Activated T-helper 2 cell treated with anti-CD3 and anti-CD28 coated beads, Interferon-gamma antibody, Interleukin-2, Interleukin-4, amounts not matched to agents 10 μg/mL and 5 μg/mL and 100 μg/mL, durations not matched to agents 14 hours and 24 hours and 36 hours (primary cell): ENCODE measurements around the gene BMP3. TPM values are rescaled to one million over a fixed set of nuclear protein-coding genes. Genes with fewer than 3 reads are reported as not detected.
"Not testable (repeated sequence)": the region's sequence is repeated elsewhere in the genome, so short reads cannot be mapped to it uniquely, and the experiment has no call there.

Source experiments
- DNase-seq: peaks from one replicate; pipeline ENCODE4 v3.0.0; 2021; ENCODE audit warnings: low spot score
- H3K27ac Mint-ChIP-seq: one replicate; pipeline ENCODE4 v1.8.0; 2021; ENCODE audit warnings: mixed read lengths
- H3K27me3 Mint-ChIP-seq: one replicate; pipeline ENCODE4 v1.8.0; 2021; ENCODE audit warnings: low read depth, mixed read lengths
- H3K36me3 Mint-ChIP-seq: one replicate; pipeline ENCODE4 v1.8.0; 2021; ENCODE audit warnings: low read depth, mixed read lengths
- H3K4me1 Mint-ChIP-seq: one replicate; pipeline ENCODE4 v1.8.0; 2021; ENCODE audit warnings: low read depth, mixed read lengths
- H3K4me3 Mint-ChIP-seq: one replicate; pipeline ENCODE4 v1.8.0; 2021; ENCODE audit warnings: low read depth, mild to moderate bottlenecking, moderate library complexity, mixed read lengths
- H3K9me3 Mint-ChIP-seq: one replicate; pipeline ENCODE4 v1.8.0; 2021; ENCODE audit warnings: mixed read lengths
- intact Hi-C: fragments of 100-400 bp; cut with micrococcal nuclease; formaldehyde crosslinking; loops from one replicate; pipeline ENCODE4 v1.15.1; 2023
- total RNA-seq: library from RNA; stranded (reverse); gene quantifications from 2 replicates; pipeline ENCODE4 v1.2.3, GENCODE V29; 2022

The BMP3 gene, protein sequence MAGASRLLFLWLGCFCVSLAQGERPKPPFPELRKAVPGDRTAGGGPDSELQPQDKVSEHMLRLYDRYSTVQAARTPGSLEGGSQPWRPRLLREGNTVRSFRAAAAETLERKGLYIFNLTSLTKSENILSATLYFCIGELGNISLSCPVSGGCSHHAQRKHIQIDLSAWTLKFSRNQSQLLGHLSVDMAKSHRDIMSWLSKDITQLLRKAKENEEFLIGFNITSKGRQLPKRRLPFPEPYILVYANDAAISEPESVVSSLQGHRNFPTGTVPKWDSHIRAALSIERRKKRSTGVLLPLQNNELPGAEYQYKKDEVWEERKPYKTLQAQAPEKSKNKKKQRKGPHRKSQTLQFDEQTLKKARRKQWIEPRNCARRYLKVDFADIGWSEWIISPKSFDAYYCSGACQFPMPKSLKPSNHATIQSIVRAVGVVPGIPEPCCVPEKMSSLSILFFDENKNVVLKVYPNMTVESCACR
- total RNA-seq: not detected in 2 replicates

DNA sequence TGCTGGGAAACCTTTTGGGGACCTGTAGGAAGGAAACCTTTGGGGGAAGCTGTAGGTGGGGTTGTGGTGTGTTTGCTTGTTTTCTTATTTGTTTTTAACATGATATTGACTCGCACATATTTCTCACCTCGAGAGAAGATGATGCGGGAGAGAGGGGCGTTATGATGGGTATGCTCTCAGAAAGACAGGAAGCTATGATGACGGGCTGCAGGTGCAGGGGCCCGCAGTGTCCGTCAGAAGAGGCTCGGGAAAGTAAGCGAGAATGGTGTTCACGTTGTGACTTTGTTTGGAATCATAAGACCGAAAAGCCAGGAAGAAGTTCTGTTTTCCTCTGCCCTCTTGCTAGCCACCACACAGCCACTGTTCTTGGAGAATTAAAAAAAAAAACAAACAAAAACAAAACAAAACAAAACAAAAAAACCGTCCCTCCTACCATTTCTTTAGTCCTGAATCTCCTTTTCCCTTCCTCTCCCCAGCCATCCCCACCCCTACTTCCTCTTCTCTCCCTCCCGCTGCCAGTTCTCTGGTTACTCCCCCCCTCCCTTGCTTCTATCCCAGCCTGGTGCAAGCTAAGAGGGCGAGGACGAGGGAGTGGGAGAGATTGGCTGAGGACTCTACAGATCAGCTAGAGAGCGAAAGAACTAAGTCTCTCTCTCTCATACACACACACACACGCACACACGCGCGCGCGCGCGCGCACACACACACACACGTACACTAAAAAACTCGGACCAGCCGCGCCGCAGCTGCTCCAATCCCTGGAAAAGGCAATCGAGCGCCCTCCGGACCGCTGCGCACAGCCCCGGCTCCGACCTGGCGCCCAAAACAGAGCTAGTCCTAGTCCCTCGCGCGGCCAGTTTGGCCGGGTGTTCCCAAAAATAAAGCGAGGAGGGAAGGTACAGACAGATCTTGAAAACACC lies at the start of gene BMP3:
Gene BMP3 (plus strand): TSS at position 648 of the 920 bp plus-strand sequence. CDS start 577 bp downstream, outside the sequence.
- intact Hi-C loops: loop anchor here (10.0 kb wide), 1 partner anchor 766 kb away; the partner anchor contains the start of gene FGF5
- peaks cover 1% of the 10 kb centered on the region for H3K4me1 Mint-ChIP-seq
- no peak for DNase-seq

DNA sequence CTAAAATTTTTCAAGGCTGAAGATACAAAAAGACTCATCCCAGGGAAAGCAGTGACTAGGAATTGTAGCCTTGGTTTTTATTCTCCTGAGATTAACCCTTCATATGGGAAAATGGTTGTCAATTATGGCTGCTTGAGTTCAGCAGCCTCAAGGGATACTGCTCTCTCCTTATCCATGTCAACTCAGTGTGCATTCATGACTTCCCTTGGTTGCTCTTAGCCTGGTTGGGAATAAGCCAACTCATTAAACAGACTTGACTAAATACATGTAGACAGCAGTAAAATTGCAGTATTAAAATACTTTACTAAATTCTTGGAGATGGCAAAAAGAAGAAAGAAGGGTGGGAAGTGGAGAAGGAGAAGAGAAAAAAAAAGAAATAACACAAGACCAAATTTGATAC lies 44.5 kb upstream of the BMP3 start:
- intact Hi-C loops: no loop called here
- H3K4me3 Mint-ChIP-seq: no peak overlapping the region
- no peaks in the 10 kb centered on the region for H3K4me1 Mint-ChIP-seq
- peaks cover 3% of the 10 kb centered on the region for H3K27me3 Mint-ChIP-seq
- no peak overlapping the region for H3K27ac Mint-ChIP-seq
- no peaks in the 10 kb centered on the region for H3K36me3 Mint-ChIP-seq
- no peak for DNase-seq
- no peaks in the 10 kb centered on the region for H3K9me3 Mint-ChIP-seq

More for the DNA sequence above, at the start of gene BMP3:
- H3K27me3 Mint-ChIP-seq: peaks cover 60% of the 10 kb centered on the region
- no peak within 1 kb of the TSS for H3K4me3 Mint-ChIP-seq
- no peaks in the 10 kb centered on the region for H3K9me3 Mint-ChIP-seq
- H3K27ac Mint-ChIP-seq: no peak within 1 kb of the TSS
- no peaks in the 10 kb centered on the region for H3K36me3 Mint-ChIP-seq

DNA sequence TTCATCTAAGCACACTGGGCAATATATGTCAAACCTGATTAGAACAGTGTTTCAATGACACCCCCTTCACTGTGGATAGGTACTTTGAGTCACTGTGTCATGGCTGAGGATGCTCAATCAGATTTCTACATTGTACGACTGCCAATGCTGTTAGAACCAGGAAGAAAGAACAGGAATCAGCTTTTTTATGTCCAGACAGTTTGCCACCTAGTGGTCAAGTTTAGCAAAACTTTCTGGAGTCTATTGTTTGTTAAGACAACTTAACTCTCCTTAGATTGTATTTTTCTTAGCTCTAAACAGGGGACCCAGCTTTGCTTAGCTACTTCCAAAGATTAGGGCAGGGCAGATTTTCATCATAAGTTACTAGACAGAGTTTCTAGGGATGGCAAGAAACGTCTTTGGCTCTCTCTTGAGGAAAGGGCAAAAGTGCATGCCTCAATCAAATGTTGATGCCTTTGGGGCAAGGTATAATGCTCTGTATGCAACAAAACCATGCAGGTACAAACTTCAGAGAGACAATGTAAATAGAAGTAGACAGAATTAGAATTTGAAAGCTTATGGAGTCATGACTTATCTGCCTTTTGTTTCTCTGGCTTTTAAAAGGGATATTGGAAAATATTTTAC lies 40.5 kb upstream of the BMP3 start:
- no peaks in the 10 kb centered on the region for H3K4me1 Mint-ChIP-seq
- intact Hi-C loops: loop anchor here (1.0 kb wide), 1 partner anchor 628 kb away; no protein-coding TSS in a partner anchor
- DNase-seq: no peak

DNA sequence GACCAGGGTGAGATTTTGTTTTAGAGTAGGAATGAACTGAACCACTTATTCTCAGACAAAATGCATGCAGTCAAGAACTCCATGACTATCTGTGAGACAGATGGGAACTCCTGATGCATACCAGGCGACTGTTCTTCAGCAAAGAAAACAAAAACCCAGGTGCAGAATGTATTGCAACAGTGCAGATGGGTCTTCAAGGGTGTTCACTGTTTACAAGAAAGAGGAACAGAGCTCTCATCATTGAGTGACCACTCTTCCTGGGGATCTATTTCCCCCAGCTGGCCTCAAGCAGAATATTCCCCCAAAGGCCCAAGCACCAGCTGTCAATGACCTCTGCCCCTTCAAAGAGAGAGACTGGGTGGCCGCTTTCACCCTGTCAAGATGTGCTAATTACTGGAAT lies 39.7 kb upstream of the BMP3 start:
- Mint-ChIP-seq H3K27me3 (no peaks in the 10 kb centered on the region), H3K4me1 (no peaks in the 10 kb centered on the region), H3K27ac (no peak overlapping the region), H3K9me3 (no peaks in the 10 kb centered on the region), H3K36me3 (no peaks in the 10 kb centered on the region), H3K4me3 (no peak overlapping the region)
- intact Hi-C loops: no loop called here
- no peak for DNase-seq

More for the DNA sequence above, 40.5 kb upstream of the BMP3 start:
- Mint-ChIP-seq H3K4me3 (no peak overlapping the region), H3K36me3 (no peaks in the 10 kb centered on the region), H3K27me3 (peaks cover 2% of the 10 kb centered on the region), H3K27ac (no peak overlapping the region), H3K9me3 (no peaks in the 10 kb centered on the region)

DNA sequence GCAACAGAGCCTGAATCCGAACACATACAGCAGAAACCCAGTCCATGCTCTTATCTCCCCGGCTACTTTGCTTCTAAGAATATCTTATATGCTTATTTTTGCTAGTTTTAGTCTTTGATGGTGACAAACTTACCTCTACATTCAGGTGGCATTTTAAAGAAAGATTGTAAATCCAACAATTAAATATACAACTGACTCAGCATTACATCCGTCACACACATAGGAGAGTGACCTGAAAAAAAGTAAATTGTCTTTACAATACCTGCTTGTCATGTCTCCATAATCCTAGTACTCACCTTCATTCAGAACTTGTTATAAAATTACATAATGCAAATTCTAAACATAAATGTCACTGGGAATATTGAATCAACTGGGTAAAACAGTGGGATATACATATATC lies 30.6 kb upstream of the BMP3 start:
- Mint-ChIP-seq H3K4me3 (no peak overlapping the region), H3K27ac (no peak overlapping the region), H3K4me1 (no peaks in the 10 kb centered on the region), H3K9me3 (no peaks in the 10 kb centered on the region), H3K27me3 (peaks cover 2% of the 10 kb centered on the region), H3K36me3 (no peaks in the 10 kb centered on the region)
- DNase-seq: no peak
- intact Hi-C loops: no loop called here

DNA sequence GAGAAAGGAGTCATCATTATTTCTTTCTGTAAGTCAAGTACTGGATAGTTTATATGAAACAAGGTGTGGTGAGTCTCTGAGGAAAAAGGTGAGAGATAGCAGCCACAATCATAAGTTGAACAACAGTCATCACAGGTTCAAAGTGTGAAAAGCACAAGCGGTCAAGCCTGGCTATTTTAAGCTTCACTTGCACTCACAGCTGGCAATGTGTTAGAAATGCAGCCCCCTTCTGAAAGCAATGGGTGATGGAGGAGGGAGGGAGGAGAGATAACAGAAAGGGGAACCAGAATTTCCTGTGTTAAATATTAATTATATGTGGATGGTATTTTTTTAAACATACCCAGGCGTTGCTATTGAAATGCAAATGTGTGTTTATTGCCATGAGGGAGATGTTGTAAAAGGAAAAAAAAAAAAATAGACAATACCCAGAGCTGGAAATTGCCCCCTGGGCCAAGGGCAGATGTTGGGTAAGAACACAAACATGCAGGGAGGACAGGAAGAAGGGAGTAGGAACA lies 26.9 kb upstream of the BMP3 start:
- Mint-ChIP-seq H3K36me3 (no peaks in the 10 kb centered on the region), H3K4me1 (no peaks in the 10 kb centered on the region), H3K27me3 (peaks cover 5% of the 10 kb centered on the region), H3K9me3 (no peaks in the 10 kb centered on the region), H3K4me3 (no peak overlapping the region), H3K27ac (no peak overlapping the region)
- DNase-seq: no peak
- intact Hi-C loops: no loop called here

DNA sequence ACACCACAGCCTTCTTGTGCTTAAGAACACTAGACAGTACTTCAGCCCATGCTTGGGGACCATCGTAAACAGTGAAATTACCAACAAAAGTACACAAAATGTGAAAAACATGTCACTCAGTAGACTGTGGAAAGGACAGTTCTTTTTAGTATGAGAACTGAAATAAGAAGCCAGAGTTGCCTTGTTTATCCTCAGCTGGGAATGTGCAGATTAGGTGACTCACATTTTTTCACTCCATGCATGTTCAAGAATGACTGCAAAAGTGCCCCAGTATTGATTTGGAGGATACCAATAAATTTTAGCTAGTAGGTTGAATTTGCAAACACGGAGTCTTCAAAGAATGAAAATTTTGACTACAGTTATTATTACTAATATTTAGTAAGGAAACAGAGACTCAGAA lies 23.1 kb upstream of the BMP3 start:
- no peaks in the 10 kb centered on the region for H3K9me3 Mint-ChIP-seq

DNA sequence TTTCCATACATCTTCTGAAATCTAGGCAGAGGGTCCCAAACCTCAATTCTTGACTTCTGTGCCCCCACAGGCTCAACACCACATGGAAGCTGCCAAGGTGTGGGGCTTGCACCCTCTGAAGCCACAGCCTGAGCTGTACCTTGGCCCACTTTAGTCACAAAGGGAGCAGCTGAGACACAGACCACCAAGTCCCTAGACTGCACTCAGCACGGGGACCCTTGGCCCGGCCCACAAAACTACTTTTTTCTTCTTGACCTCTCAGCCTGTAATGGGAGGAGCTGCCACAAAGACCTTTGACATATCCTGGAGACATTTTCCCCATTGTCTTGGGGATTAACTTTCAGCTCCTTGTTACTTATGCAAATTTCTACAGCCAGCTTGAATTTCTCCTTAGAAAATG lies 13.9 kb upstream of the BMP3 start:
- H3K9me3 Mint-ChIP-seq, DNase-seq, H3K4me3 Mint-ChIP-seq, intact Hi-C loops, H3K36me3 Mint-ChIP-seq, H3K27ac Mint-ChIP-seq, H3K27me3 Mint-ChIP-seq, H3K4me1 Mint-ChIP-seq: not testable (repeated sequence)

More for the DNA sequence above, 23.1 kb upstream of the BMP3 start:
- no peaks in the 10 kb centered on the region for H3K36me3 Mint-ChIP-seq
- no peak for DNase-seq
- peaks cover 5% of the 10 kb centered on the region for H3K27me3 Mint-ChIP-seq
- no peaks in the 10 kb centered on the region for H3K4me1 Mint-ChIP-seq
- no peak overlapping the region for H3K27ac Mint-ChIP-seq
- no peak overlapping the region for H3K4me3 Mint-ChIP-seq
- intact Hi-C loops: no loop called here

DNA sequence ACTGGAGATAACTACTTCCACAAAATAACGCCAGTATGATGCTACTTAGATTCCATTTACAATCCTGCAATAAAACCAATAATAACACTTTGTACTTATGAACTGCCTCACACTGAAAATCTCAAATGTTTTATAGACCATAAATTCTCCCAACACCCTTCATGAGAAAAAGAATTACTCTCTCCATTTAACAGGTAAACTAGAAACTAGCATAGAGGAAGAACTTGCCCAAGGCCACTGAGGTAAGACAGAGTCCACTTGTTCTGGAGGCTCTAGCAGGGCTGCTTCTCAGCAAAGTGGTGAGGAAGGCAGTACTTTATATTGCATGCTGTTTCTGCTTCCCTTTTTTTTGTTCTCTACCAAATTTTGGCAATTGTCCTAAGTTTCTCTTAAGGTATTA lies 11.5 kb upstream of the BMP3 start:
- intact Hi-C loops: no loop called here
- H3K4me3 Mint-ChIP-seq: no peak overlapping the region
- H3K9me3 Mint-ChIP-seq: no peaks in the 10 kb centered on the region
- H3K27me3 Mint-ChIP-seq: peaks cover 2% of the 10 kb centered on the region
- DNase-seq: no peak
- H3K36me3 Mint-ChIP-seq: no peaks in the 10 kb centered on the region
- no peak overlapping the region for H3K27ac Mint-ChIP-seq
- H3K4me1 Mint-ChIP-seq: no peaks in the 10 kb centered on the region

DNA sequence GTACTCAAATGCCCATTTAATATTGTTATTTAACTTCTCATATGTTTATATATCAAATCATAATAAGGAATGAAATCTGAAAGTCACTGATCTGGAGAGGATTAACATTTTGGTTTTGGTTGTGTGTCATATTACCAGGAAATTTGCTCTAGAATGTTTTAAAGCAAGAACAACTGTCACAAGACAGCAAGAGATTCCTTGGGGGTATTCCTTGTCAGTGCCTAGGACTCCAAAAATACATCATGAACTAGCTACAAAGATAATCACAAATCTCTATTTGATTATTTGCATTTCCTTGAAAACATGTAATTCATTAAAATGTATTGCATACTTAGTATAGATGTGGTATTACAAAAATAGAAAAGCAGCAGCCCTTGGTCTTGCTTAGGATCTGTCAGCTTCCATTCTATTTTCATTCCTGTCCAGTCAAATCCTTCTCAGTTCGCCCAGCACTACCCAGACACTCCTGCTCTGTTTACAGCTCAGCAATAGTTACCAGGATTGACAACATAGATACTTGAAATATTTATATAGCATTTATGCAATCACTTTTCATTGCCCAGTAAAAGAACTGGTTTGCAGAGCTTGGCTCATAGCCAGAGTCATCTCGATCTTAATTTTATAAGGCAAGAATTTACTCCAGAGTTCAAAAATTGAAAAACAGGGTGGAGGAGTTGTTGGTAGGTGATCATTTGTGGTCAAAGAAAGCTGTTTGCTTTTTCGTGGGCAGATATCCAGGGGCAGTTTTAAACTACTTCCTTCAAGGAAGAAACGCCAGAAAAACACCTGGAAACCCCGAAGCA lies 9.2 kb upstream of the BMP3 start:
- Mint-ChIP-seq H3K27me3 (peaks cover 7% of the 10 kb centered on the region), H3K4me1 (no peaks in the 10 kb centered on the region), H3K9me3 (no peaks in the 10 kb centered on the region), H3K36me3 (no peaks in the 10 kb centered on the region), H3K27ac (no peak overlapping the region), H3K4me3 (no peak overlapping the region)
- intact Hi-C loops: no loop called here
- DNase-seq: no peak

DNA sequence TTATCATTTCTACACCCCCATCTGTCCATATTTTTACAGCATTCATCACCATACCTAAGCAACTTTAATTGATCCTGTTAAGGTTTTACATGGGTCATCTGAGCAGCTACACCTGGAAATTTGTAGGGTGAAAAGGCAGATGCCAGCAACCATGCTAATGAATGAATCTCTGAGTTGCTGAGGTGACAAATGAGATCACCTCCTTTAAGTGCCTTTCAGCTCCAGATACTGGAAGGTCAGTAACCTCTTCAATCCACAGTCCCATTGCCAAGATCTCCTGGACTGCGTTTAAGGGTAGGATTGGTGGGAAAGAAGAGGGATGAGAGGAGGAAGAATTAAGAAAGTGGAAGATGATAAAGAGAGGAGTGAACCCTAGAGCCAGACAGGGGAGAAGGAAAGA lies 8.5 kb upstream of the BMP3 start:
- intact Hi-C loops: no loop called here
- no peaks in the 10 kb centered on the region for H3K36me3 Mint-ChIP-seq

DNA sequence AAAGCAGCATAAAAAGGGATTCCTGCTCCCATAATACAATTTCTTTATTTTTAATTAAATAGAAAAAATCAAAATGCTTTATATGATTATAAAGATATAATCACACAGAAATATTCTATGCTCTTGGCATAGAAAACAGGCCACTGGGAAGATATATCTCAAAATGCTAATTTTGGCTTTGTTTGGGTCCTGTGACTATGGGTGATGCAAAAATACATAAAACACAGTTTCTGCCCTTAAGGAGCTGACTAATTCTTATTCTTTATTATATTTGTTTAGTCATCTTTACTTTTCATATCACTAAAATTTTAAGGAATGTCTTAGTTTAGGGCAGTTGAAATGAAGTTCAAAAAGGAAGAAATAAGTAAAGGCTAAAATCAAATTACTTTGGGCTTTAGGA lies 7.0 kb upstream of the BMP3 start:
- DNase-seq: no peak
- intact Hi-C loops: no loop called here
- Mint-ChIP-seq H3K4me1 (no peaks in the 10 kb centered on the region), H3K27ac (no peak overlapping the region), H3K36me3 (no peaks in the 10 kb centered on the region), H3K27me3 (peaks cover 13% of the 10 kb centered on the region), H3K9me3 (no peaks in the 10 kb centered on the region), H3K4me3 (no peak overlapping the region)

More for the DNA sequence above, 8.5 kb upstream of the BMP3 start:
- no peak overlapping the region for H3K4me3 Mint-ChIP-seq
- H3K9me3 Mint-ChIP-seq: no peaks in the 10 kb centered on the region
- no peak for DNase-seq
- H3K27ac Mint-ChIP-seq: no peak overlapping the region
- no peaks in the 10 kb centered on the region for H3K4me1 Mint-ChIP-seq
- peaks cover 7% of the 10 kb centered on the region for H3K27me3 Mint-ChIP-seq
